ENCODE data around the gene EFNA2.
"Not testable (repeated sequence)": the region's sequence is repeated elsewhere in the genome, so short reads cannot be mapped to it uniquely, and the experiment has no call there.

The EFNA2 gene

GRCh38 chr19:1322198-1322981 is 36.7 kb downstream of the EFNA2 start:
- DNase-seq: no peak

- DNase-seq: no peak
Measured at GRCh38 chr19:1324249-1324805, 38.7 kb downstream of the EFNA2 start.

- DNase-seq: peak; percentile 33 to 42
Measured at GRCh38 chr19:1324806-1325567, 39.3 kb downstream of the EFNA2 start.

GRCh38 chr19:1325568-1326294 is 40.1 kb downstream of the EFNA2 start:
- DNase-seq: no peak

- no peak for DNase-seq
Measured at GRCh38 chr19:1327125-1327524, 41.5 kb downstream of the EFNA2 start.

- not testable (repeated sequence) for DNase-seq
Measured at GRCh38 chr19:1332208-1332607, 46.5 kb downstream of the EFNA2 start.

- no peak for DNase-seq
Measured at GRCh38 chr19:1336079-1336684, 50.5 kb downstream of the EFNA2 start.

- DNase-seq: no peak
Measured at GRCh38 chr19:1340681-1341469, 55.2 kb downstream of the EFNA2 start.

GRCh38 chr19:1343041-1343440 is 57.4 kb downstream of the EFNA2 start:
- DNase-seq: no peak

- no peak for DNase-seq
Measured at GRCh38 chr19:1349211-1349610, 63.5 kb downstream of the EFNA2 start.

GRCh38 chr19:1350867-1351266 is 65.2 kb downstream of the EFNA2 start:
- DNase-seq: no peak
